HepG2 (cell line): Measurements from ENCODE around the gene PSMB3. TPM values are rescaled to one million over a fixed set of nuclear protein-coding genes. Genes with fewer than 3 reads are reported as not detected.

Source experiments
- CENPT ChIP-seq: sonication (generic); formaldehyde crosslinking; IDR thresholded peaks from 2 replicates; pipeline ENCODE4 v1.8.0; 2022; ENCODE audit warnings: low read depth, mild to moderate bottlenecking, moderate library complexity, missing genetic modification reagents
- CHD4 ChIP-seq: fragments of 200-600 bp; sonication (generic); IDR thresholded peaks from 2 replicates; pipeline ENCODE4 v1.7.0; 2017; ENCODE audit warnings: mild to moderate bottlenecking, low read length, borderline replicate concordance
- HNRNPUL1 ChIP-seq: fragments of 200-400 bp; formaldehyde crosslinking; IDR thresholded peaks from 2 replicates; pipeline ENCODE4 v1.6.1; 2017; ENCODE audit warnings: low read depth, mild to moderate bottlenecking, low read length, moderate library complexity
- JUNB ChIP-seq: sonication (generic); formaldehyde crosslinking; IDR thresholded peaks from 2 replicates; pipeline ENCODE4 v1.8.0; 2022; ENCODE audit warnings: missing genetic modification reagents, mild to moderate bottlenecking, borderline replicate concordance
- MLLT10 ChIP-seq: sonication (generic); formaldehyde crosslinking; IDR thresholded peaks from 2 replicates; pipeline ENCODE4 v1.4.0; 2020; ENCODE audit warnings: missing genetic modification reagents
- MYC ChIP-seq: sonication (generic); formaldehyde crosslinking; IDR thresholded peaks from 2 replicates; pipeline ENCODE4 v1.9.0; 2021; ENCODE audit warnings: missing genetic modification reagents, borderline replicate concordance
- NFYC ChIP-seq: IDR thresholded peaks from 2 replicates; pipeline ENCODE4 v1.6.1; 2016; ENCODE audit warnings: missing genetic modification reagents, missing compliant biosample characterization
- RARG ChIP-seq: sonication (generic); formaldehyde crosslinking; IDR thresholded peaks from 2 replicates; pipeline ENCODE4 v1.4.0; 2020; ENCODE audit warnings: low read depth, mild to moderate bottlenecking, missing genetic modification reagents
- RCOR2 ChIP-seq: IDR thresholded peaks from 2 replicates; pipeline ENCODE4 v1.6.1; 2016; ENCODE audit warnings: missing biosample characterization, missing genetic modification reagents
- SOX13 ChIP-seq, 3 experiments: fragments of 450-650 bp in 1 of 3; sonication (generic) in 1 of 3; formaldehyde crosslinking in 1 of 3; IDR thresholded peaks in 2 of 3; conservative IDR thresholded peaks in 1 of 3; 2 replicates each; pipeline versions ENCODE4 v1.5.0 to v1.6.1; 2016 to 2020; ENCODE audit warnings: antibody characterized with exemption in 1 of 3, mild to moderate bottlenecking in 1 of 3, missing compliant biosample characterization in 1 of 3, missing genetic modification reagents in 1 of 3, moderate library complexity in 1 of 3
- STAT6 ChIP-seq: sonication (generic); formaldehyde crosslinking; IDR thresholded peaks from 2 replicates; pipeline ENCODE4 v1.4.0; 2020; ENCODE audit warnings: missing genetic modification reagents, mild to moderate bottlenecking, borderline replicate concordance
- SUZ12 ChIP-seq: fragments of 150-350 bp; IDR thresholded peaks from 2 replicates; pipeline ENCODE4 v1.6.1; 2014; ENCODE audit warnings: low read depth, low read length
- TEAD3 ChIP-seq: optimal IDR thresholded peaks from 2 replicates; pipeline ENCODE3; 2016; ENCODE audit warnings: borderline replicate concordance
- ZIK1 ChIP-seq: sonication (generic); formaldehyde crosslinking; IDR thresholded peaks from 2 replicates; pipeline ENCODE4 v1.5.0; 2020; ENCODE audit warnings: mild to moderate bottlenecking, low read depth, missing genetic modification reagents, borderline replicate concordance
- ZNF280D ChIP-seq: sonication (generic); formaldehyde crosslinking; IDR thresholded peaks from 2 replicates; pipeline ENCODE4 v1.5.1; 2020; ENCODE audit warnings: mild to moderate bottlenecking, missing genetic modification reagents
- ZNF326 ChIP-seq: sonication (generic); formaldehyde crosslinking; IDR thresholded peaks from 2 replicates; pipeline ENCODE4 v1.4.0; 2020; ENCODE audit warnings: missing genetic modification reagents, borderline replicate concordance
- ZNF331 ChIP-seq: sonication (generic); formaldehyde crosslinking; IDR thresholded peaks from 2 replicates; pipeline ENCODE4 v1.4.0; 2020; ENCODE audit warnings: missing genetic modification reagents
- ZNF563 ChIP-seq: sonication (generic); formaldehyde crosslinking; IDR thresholded peaks from 2 replicates; pipeline ENCODE4 v1.8.0; 2022; ENCODE audit warnings: mild to moderate bottlenecking, moderate library complexity, missing genetic modification reagents
- ZNF773 ChIP-seq: sonication (generic); formaldehyde crosslinking; IDR thresholded peaks from 2 replicates; pipeline ENCODE4 v1.4.0; 2020; ENCODE audit warnings: missing genetic modification reagents, borderline replicate concordance
- polyA plus RNA-seq, 8 experiments: library from polyadenylated mRNA; depleted of rRNA in 3 of 8; stranded (reverse) in 7 of 8; unstranded in 1 of 8; fragments of >200 nt; fragmentation: Illumina TruSeq in 4 of 8; extraction: Trizol in 4 of 8; gene quantifications; 2 replicates each; pipeline versions ENCODE4 v1.2.1 to v1.2.3, GENCODE V29; 2011 to 2016; ENCODE audit warnings: low read depth in 4 of 8, missing spikeins in 1 of 8, mixed read lengths in 1 of 8; ENCODE audit not compliant: insufficient read depth in 1 of 8
- total RNA-seq, 5 experiments: library from RNA; depleted of rRNA; stranded (reverse); fragments of >200 nt; fragmentation: Illumina TruSeq; extraction: Trizol; gene quantifications; 2 replicates each; pipeline ENCODE4 v1.2.3, GENCODE V29; 2016; ENCODE audit warnings: low read depth in 1 of 5
- TF ChIP-seq, protein P1 (sequence below): IDR thresholded peaks from 2 replicates; pipeline ENCODE4 v1.6.1; 2016; ENCODE audit warnings: mild to moderate bottlenecking, missing biosample characterization, missing genetic modification reagents
- TF ChIP-seq, protein P2 (sequence below): fragments of 450-650 bp; IDR thresholded peaks from 2 replicates; pipeline ENCODE4 v1.6.1; 2017

The PSMB3 gene
- total and polyA plus RNA-seq, 2 of the 13 experiments (the other 11 are each of a cell fraction or from before 2014, with no cell fraction given) = 366 to 517 TPM

GRCh38 chr17:38730526-38731379 is 21.8 kb upstream of the PSMB3 start (continued):
- TF ChIP-seq, protein P1, sequence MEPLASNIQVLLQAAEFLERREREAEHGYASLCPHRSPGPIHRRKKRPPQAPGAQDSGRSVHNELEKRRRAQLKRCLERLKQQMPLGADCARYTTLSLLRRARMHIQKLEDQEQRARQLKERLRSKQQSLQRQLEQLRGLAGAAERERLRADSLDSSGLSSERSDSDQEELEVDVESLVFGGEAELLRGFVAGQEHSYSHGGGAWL (CRISPR knock-in tag) = 0 out of 2 replicates have a peak, but pooled peaks have one; percentile 81
- peak; percentile 27; the same call in 1 of the 2 replicates for TF ChIP-seq ZNF280D (CRISPR knock-in tag)
- TF ChIP-seq CHD4 = no peak
- no peak for TF ChIP-seq ZNF326 (CRISPR knock-in tag)
- no peak for TF ChIP-seq ZNF773 (CRISPR knock-in tag)
- 0 out of 2 replicates have a peak, but pooled peaks have one; percentile 56 for TF ChIP-seq JUNB (CRISPR knock-in tag)
- peak; percentile 70 for TF ChIP-seq ZNF331 (CRISPR knock-in tag)
- no peak for TF ChIP-seq SOX13 (IDR thresholded peaks at IDR 0.05)
- peak in 1 of 2 experiments; percentile 48; a peak in 2 of 4 replicates for TF ChIP-seq SOX13 (CRISPR knock-in tag; conservative IDR thresholded peaks at IDR 0.05 in 1 of 2, IDR thresholded peaks at IDR 0.05 in 1 of 2)
- no peak for TF ChIP-seq HNRNPUL1
- no peak for TF ChIP-seq ZIK1 (CRISPR knock-in tag)
- no peak for TF ChIP-seq MLLT10 (CRISPR knock-in tag)
- no peak; the same call in 1 of the 2 replicates for TF ChIP-seq MYC
- TF ChIP-seq, protein P2, sequence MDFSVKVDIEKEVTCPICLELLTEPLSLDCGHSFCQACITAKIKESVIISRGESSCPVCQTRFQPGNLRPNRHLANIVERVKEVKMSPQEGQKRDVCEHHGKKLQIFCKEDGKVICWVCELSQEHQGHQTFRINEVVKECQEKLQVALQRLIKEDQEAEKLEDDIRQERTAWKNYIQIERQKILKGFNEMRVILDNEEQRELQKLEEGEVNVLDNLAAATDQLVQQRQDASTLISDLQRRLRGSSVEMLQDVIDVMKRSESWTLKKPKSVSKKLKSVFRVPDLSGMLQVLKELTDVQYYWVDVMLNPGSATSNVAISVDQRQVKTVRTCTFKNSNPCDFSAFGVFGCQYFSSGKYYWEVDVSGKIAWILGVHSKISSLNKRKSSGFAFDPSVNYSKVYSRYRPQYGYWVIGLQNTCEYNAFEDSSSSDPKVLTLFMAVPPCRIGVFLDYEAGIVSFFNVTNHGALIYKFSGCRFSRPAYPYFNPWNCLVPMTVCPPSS = no peak
- TF ChIP-seq RCOR2 = no peak
- TF ChIP-seq TEAD3 (CRISPR knock-in tag) = no peak
- TF ChIP-seq STAT6 (CRISPR knock-in tag) = peak; percentile 67; the same call in 1 of the 2 replicates
- no peak for TF ChIP-seq RARG (CRISPR knock-in tag)
- TF ChIP-seq NFYC (CRISPR knock-in tag) = peak; percentile 27; the same call in 1 of the 2 replicates
- TF ChIP-seq ZNF563 (CRISPR knock-in tag) = no peak; the same call in 1 of the 2 replicates
- no peak for TF ChIP-seq CENPT (CRISPR knock-in tag)
- TF ChIP-seq SUZ12 = no peak
